ENCODE data around the gene MLLT11. TPM values are rescaled to one million over a fixed set of nuclear protein-coding genes. Genes with fewer than 3 reads are reported as not detected.
"Not testable (repeated sequence)": the region's sequence is repeated elsewhere in the genome, so short reads cannot be mapped to it uniquely, and the experiment has no call there.

MLLT11 gene
- total RNA-seq, 1 donor from 2014 or later, result 42.8 TPM

- Mint-ChIP-seq H3K27ac (ENCODE audit: unreplicated experiment) (peak within 1 kb of the TSS; percentile 100), H3K36me3 (ENCODE audit: low read depth) (peaks cover 12% of the 10 kb centered on the region), H3K27me3 (ENCODE audit: low read depth) (no peaks in the 10 kb centered on the region), H3K9me3 (ENCODE audit: low read depth) (no peaks in the 10 kb centered on the region), H3K4me3 (ENCODE audit: unreplicated experiment) (peak within 1 kb of the TSS; percentile 99), H3K4me1 (ENCODE audit: low read depth) (peaks cover 29% of the 10 kb centered on the region)
- TF ChIP-seq, protein P1, sequence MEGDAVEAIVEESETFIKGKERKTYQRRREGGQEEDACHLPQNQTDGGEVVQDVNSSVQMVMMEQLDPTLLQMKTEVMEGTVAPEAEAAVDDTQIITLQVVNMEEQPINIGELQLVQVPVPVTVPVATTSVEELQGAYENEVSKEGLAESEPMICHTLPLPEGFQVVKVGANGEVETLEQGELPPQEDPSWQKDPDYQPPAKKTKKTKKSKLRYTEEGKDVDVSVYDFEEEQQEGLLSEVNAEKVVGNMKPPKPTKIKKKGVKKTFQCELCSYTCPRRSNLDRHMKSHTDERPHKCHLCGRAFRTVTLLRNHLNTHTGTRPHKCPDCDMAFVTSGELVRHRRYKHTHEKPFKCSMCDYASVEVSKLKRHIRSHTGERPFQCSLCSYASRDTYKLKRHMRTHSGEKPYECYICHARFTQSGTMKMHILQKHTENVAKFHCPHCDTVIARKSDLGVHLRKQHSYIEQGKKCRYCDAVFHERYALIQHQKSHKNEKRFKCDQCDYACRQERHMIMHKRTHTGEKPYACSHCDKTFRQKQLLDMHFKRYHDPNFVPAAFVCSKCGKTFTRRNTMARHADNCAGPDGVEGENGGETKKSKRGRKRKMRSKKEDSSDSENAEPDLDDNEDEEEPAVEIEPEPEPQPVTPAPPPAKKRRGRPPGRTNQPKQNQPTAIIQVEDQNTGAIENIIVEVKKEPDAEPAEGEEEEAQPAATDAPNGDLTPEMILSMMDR (IDR thresholded peaks at IDR 0.05), result peak; percentile 94
- DNase-seq (ENCODE audit: low spot score), result peak; percentile 79
Observed at GRCh38 chr1:151070474-151071276, 10.5 kb downstream of the MLLT11 start, which contains the start of gene GABPB2. Gene GABPB2 (plus strand): TSS chr1:151070761. CDS start chr1:151088190, 17,429 bp downstream.

- Mint-ChIP-seq H3K27me3 (ENCODE audit: low read depth) (no peaks in the 10 kb centered on the region), H3K27ac (ENCODE audit: unreplicated experiment) (peak overlapping the region; percentile 100), H3K4me3 (ENCODE audit: unreplicated experiment) (no peak overlapping the region), H3K36me3 (ENCODE audit: low read depth) (peaks cover 12% of the 10 kb centered on the region), H3K9me3 (ENCODE audit: low read depth) (no peaks in the 10 kb centered on the region), H3K4me1 (ENCODE audit: low read depth) (peaks cover 23% of the 10 kb centered on the region)
- DNase-seq (ENCODE audit: low spot score), result peak; percentile 52
- TF ChIP-seq, protein P1 (IDR thresholded peaks at IDR 0.05), result no peak
Observed at GRCh38 chr1:151072224-151072623, 12.0 kb downstream of the MLLT11 start.

- no peaks in the 10 kb centered on the region for H3K36me3 Mint-ChIP-seq (ENCODE audit: low read depth)
- TF ChIP-seq, protein P1 (IDR thresholded peaks at IDR 0.05), result no peak
- H3K27ac Mint-ChIP-seq (ENCODE audit: unreplicated experiment), result no peak overlapping the region
- DNase-seq (ENCODE audit: low spot score), result peak; percentile 13
- no peaks in the 10 kb centered on the region for H3K9me3 Mint-ChIP-seq (ENCODE audit: low read depth)
- no peaks in the 10 kb centered on the region for H3K4me1 Mint-ChIP-seq (ENCODE audit: low read depth)
- H3K27me3 Mint-ChIP-seq (ENCODE audit: low read depth), result no peaks in the 10 kb centered on the region
- no peak overlapping the region for H3K4me3 Mint-ChIP-seq (ENCODE audit: unreplicated experiment)
Observed at GRCh38 chr1:151085953-151086559, 25.9 kb downstream of the MLLT11 start.

DNA sequence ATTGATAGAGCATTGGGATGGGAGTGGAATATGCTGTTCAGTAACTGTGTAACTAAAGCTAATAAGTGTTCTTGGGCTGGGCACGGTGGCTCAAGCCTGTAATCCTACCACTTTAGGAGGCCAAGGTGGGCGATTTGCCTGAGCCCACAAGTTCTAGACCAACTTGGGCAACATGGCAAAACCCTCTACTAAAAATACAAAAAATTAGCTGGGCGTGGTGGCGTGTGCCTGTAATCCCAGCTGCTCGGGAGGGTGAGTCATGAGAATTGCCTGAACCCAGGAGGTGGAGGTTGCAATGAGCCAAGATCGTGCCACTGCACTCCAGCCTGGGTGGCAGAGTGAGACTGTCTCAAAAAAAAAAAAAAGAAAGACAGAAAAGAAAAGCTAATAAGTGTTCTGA, 37.2 kb downstream of the MLLT11 start:
- H3K36me3 Mint-ChIP-seq (ENCODE audit: low read depth); H3K4me1 Mint-ChIP-seq (ENCODE audit: low read depth); H3K27me3 Mint-ChIP-seq (ENCODE audit: low read depth); H3K9me3 Mint-ChIP-seq (ENCODE audit: low read depth); H3K4me3 Mint-ChIP-seq (ENCODE audit: unreplicated experiment): not testable (repeated sequence)
- peak; percentile 15 for DNase-seq (ENCODE audit: low spot score)
- peak overlapping the region; percentile 33 for H3K27ac Mint-ChIP-seq (ENCODE audit: unreplicated experiment)

- Mint-ChIP-seq H3K27me3 (ENCODE audit: low read depth) (no peaks in the 10 kb centered on the region), H3K36me3 (ENCODE audit: low read depth) (no peaks in the 10 kb centered on the region), H3K4me1 (ENCODE audit: low read depth) (no peaks in the 10 kb centered on the region), H3K27ac (ENCODE audit: unreplicated experiment) (no peak overlapping the region), H3K4me3 (ENCODE audit: unreplicated experiment) (no peak overlapping the region), H3K9me3 (ENCODE audit: low read depth) (no peaks in the 10 kb centered on the region)
- DNase-seq (ENCODE audit: low spot score), result peak; percentile 7
- TF ChIP-seq, protein P1 (IDR thresholded peaks at IDR 0.05), result no peak
Observed at GRCh38 chr1:151098126-151098525, 37.9 kb downstream of the MLLT11 start.
